GM12892 (cell line): ENCODE measurements around the gene NF2.

ENCODE experiments used
- DNase-seq: peaks from one replicate; pipeline ENCODE4 v3.0.0; 2011; ENCODE audit not compliant: insufficient read length
- FAIRE-seq: peaks from 2 replicates; lab custom pipeline; 2011; peaks lifted over from hg19 to GRCh38; lab: Jason Lieb, UNC
- POLR2A ChIP-seq: IDR thresholded peaks from 2 replicates; pipeline ENCODE4 v1.6.1; 2011; ENCODE audit warnings: low read depth, low read length, control low read depth
- POLR2AphosphoS5 ChIP-seq: IDR thresholded peaks from 2 replicates; pipeline ENCODE4 v1.6.1; 2011; ENCODE audit warnings: low read depth, low read length, control low read depth
- TAF1 ChIP-seq: IDR thresholded peaks from 2 replicates; pipeline ENCODE4 v1.6.1; 2011; ENCODE audit warnings: low read depth, mild to moderate bottlenecking, control low read depth, low read length, borderline replicate concordance

NF2 gene

DNA sequence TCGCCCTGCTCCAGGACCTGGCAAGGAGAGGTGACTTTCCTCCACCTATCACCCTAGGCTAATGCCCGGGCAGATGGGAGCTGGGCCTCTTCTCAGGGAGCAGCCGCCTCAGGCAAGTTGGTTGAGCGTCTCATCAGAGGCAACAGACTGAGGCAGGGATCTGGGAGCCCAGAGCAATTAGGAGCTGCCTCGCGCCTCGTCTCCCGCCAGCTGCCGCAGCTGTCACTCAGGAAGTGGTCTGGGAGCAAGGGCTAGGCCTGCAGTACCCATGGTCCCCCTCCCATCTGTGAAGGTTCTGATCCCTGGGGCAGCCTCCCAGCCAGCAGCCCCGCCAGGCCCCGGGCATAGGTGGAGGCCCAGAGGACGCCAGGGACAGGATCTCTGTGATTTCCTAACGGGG is 111.8 kb downstream of the NF2 start:
- no peak for FAIRE-seq
- TF ChIP-seq TAF1 (no peak), POLR2AphosphoS5 (no peak), POLR2A (no peak)
- no peak for DNase-seq

DNA sequence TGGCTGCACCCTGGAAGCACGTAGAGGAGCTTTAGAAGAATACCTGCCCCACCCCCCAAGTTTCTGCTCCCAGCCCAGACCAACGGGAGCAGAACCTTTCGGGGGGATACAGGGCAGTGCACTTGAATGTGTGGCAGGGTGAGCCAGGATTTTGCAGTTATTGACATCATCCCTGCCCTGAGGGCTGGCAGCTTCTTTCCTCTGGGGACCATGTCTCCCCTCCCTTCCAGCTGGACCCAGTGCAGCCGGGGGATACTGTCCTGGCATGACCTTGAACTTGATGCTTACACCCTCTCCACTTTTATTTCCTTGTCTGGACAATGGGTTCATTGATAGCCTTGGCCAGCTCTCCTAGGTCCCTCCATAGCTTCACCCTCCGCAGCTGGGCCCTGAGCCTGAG is 112.3 kb downstream of the NF2 start:
- TF ChIP-seq POLR2A (no peak), TAF1 (no peak), POLR2AphosphoS5 (no peak)
- DNase-seq (no peak), FAIRE-seq (no peak)

DNA sequence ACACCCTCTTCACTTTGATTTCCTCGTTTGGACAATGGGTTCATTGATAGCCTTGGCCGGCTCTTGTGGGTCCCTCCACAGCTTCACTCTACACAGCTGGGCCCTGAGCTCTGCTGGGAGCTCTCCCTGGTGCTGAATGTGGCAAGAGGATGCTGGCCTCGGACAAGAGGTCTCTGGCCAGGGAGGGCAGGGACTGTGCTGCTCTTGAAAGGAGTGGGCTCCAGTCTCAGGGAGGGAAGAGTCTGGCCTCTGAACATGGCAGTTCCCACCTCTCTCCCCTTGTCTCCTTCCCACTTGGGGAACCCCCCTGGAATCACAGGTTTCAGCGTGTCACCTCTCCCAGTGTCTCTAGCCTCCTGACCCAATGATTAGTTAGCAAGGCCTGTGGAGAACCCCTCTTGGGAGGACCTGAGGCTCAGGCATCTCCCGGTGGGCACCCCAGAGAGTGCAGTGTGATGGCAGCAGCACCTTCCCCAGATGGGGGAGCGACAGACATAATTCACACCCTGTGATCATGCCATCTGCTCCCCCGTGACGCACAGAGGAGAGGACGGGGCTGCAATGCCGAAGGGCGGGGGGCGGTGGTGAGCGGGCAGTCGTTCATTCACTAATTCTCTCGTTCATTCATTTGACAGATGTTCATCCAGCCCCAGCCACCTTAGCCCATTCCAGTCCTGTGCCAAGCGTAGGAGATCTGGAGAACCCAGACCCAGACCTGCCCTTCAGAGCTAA is 113.5 kb downstream of the NF2 start:
- no peak for TF ChIP-seq TAF1
- TF ChIP-seq POLR2A: no peak
- no peak for TF ChIP-seq POLR2AphosphoS5
- DNase-seq: no peak
- FAIRE-seq: no peak

DNA sequence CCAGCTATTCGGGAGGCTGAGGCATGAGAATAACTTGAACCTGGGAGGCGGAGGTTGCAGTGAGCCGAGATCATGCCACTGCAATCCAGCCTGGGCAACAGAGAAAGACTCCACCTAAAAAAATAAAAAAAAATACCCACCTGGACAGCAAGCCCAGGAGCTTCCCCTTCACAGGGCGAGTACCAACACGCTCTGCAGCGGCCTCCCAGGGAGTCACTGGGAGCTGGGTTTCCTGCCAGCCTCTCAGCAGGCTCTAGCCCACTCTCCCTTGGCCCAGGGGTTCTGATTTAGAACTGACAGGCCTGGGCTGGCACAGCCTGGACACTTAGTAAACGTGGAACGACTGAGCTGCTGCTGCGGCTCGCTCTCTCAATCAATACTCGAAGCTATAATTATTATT is 114.4 kb downstream of the NF2 start:
- DNase-seq (no peak), FAIRE-seq (no peak)
- TF ChIP-seq POLR2AphosphoS5: no peak
- TF ChIP-seq TAF1: no peak

DNA sequence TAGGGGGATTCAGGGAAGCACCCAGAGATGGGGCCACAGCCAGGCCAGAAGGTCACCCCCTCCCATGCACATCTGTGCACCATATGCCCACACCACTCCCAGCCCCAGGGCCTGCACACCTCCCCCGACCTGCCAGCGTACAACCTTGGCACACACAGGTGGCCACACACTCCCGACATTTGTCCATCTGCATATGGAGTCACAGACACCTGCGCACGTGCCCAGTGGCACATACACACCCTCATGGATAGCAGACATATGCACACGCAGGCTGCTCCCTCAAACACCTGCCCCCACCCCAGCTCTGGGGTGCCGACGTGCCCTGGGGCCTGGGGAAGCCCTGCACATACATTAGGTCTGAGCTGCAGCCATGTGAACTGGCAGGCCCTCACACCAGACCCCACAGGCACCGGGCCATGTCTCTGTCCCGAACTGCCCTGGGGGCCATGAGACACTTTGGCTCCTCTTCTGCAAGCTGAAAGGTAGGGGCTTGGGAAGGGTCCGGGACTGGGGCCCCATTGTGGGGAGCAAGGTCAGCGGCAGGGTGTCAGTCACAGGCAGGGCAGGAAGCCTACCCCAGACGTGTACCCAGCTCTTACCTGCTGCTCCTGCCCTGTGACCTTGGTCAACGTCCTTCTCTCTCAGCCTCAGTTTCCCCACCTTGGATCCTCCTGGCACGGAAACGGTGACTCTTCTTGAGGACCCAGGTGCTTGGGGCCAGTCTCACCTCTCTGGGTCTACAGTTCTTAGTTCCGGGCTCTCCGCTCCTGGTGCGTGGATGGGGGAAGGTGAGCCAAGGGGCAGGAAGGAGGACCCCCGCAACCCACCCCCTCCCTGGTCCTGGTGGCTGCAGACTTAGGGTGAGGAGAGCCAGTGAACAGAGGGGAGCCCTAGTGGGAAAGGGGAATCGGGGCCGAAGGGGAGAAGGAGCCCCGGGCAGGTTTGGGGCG is 115.8 kb downstream of the NF2 start:
- TF ChIP-seq POLR2A: no peak
- no peak for TF ChIP-seq POLR2AphosphoS5
- TF ChIP-seq TAF1: no peak
- no peak for FAIRE-seq

DNA sequence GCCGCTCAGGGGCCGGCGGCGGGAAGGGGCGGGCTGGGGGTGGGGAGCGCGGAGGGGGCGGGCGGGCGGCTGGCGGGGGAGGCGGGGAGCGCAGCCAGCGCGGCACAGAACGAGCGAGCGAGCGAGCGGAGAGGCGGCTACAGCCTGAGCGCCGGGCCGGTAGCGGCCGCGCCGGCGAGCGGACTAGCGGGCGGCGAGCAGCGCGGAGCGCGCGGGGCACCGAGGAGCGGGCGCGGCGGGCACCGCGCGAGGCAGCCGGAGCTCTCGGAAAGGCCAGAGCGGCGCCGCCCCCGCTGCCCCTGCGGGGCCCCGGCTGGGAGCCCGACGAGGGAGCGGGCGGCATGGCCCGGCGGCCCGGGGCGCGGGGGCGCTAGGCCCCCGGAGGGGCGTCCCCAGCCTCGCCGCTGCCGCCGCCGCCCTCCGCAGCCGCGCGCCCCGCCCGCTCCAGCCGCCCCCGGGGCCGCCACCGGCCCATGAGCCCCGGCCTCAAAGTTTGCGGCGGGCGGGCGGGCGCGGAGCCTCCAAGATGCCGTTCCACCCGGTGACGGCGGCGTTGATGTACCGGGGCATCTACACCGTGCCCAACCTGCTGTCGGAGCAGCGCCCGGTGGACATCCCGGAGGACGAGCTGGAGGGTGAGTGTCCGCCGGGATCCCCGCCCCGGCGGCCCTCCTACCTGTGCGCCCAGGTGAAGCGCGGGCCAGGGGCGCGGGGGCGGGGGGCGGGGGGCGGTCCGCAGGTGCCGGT is 116.6 kb downstream of the NF2 start, which contains the start of gene CABP7:
Gene CABP7, plus strand, starts transcription at position 105 of the 747 bp plus-strand sequence. Its CDS starts 422 bp downstream, at position 527.
- DNase-seq: no peak
- no peak for TF ChIP-seq TAF1
- TF ChIP-seq POLR2A: no peak
- TF ChIP-seq POLR2AphosphoS5: no peak
- no peak for FAIRE-seq

More for the DNA sequence above, 115.8 kb downstream of the NF2 start:
- no peak for DNase-seq

DNA sequence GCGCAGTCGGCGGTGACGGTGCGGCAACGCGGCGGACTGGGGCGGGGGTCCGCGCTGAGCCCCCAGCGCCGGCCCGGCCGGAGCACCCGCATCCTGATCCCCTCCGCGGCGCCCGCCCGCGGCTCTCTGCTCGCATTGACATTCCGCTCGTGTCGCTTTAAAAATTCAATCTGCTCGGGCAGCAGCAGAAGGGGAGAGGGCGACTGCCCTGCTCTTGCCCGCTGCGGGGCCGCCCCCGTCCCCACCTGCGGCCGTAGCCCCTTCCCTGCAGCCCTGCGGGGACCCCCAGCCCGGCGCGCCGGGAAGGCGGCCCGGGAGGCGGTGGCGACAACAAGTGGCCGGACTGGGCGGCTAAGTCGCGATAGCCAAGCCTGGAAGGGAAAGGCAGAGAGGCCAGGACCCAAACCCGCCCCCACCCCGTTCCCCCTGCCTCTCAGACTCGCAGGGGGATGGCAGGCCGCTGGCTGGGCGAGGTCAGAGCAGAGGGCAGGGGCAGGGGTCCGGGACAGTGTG is 117.4 kb downstream of the NF2 start:
- no peak for TF ChIP-seq POLR2AphosphoS5
- no peak for TF ChIP-seq POLR2A
- TF ChIP-seq TAF1: no peak
- FAIRE-seq (no peak), DNase-seq (no peak)

DNA sequence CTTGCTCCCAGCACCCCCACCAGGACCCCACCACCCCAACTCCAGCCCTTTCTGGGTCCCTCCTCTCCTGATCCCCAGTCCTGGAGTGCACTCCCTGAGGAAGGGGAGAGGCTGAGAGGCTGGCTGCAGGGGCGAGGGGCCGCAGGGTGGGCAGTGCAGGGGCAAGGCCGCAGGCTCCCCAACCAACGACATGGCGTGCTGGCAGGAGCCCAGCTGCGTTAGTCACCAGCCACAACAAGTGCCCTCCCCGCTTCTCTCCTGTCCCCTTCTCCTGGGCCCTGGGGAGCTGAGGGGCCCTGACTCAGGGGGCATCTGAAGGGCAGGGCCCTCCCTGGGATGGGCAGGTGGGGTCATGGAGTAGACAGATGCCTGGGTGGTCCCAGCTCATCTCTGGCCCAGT is 118.7 kb downstream of the NF2 start:
- FAIRE-seq (no peak), DNase-seq (no peak)
- TF ChIP-seq POLR2AphosphoS5: no peak
- TF ChIP-seq POLR2A: no peak
- TF ChIP-seq TAF1: no peak

DNA sequence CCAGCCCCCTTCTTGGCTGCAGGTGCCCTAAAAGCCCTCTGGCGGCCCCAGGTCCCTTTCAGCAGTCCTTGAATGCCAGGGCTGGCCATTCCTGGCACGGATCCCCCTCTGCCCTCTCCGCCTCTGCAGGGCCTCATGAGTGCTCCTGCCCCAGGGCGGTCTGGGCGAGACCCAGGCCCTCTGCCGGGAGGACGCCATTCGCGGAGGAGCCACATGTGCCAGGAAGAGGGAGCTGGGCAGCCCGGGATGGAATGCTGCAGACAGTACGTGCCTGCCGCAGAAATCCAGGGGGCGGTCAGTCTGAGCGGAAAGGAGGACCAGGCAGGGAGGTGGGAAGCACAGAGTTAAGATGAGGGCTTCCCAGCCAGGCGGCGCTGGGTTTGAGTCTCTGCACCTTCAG is 119.2 kb downstream of the NF2 start:
- DNase-seq: no peak
- TF ChIP-seq POLR2AphosphoS5: no peak
- TF ChIP-seq POLR2A: no peak
- no peak for TF ChIP-seq TAF1
- FAIRE-seq: no peak

DNA sequence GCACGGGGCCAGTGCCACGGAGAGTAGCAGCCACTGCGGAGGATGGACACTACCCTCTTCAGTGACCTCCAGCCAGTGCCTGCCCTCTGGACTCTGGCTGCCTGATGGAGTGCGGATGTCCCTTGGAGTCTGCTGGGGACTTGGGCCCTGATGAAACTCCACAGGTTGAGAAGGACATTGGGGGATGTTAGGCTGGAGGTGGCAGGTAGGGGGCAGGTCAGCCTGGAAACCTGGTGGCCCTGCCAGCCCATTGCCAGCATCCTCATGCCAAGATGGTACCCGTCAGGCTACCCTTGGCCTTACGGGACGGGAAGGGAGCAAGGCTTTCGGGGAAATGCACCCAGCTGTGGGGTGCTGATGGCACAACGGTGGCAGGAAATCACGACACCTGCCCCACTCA is 120.3 kb downstream of the NF2 start:
- no peak for FAIRE-seq
- no peak for DNase-seq
- TF ChIP-seq POLR2A (no peak), TAF1 (no peak), POLR2AphosphoS5 (no peak)

DNA sequence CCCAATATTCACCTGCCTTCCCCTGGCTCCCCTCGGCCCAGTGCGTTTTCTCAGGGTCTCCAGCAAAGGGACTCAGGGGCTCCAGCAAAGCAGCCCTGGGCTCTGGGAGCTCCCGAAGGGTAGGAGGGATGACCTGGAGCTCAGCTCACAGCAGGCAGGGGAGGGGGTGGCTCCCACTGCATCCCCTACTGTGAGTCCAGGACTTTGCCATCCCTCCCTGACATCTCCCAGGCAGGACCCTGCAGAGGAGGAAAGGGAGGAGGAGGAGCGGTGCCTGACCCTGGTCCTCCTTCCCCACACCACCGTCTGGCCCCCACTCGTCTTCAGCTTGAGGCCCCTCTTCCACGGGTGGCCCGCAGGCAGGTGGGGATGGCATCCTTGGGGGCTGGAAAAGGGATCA is 121.4 kb downstream of the NF2 start:
- no peak for DNase-seq
- TF ChIP-seq TAF1: no peak
- no peak for TF ChIP-seq POLR2AphosphoS5
- TF ChIP-seq POLR2A: no peak
- FAIRE-seq: no peak

DNA sequence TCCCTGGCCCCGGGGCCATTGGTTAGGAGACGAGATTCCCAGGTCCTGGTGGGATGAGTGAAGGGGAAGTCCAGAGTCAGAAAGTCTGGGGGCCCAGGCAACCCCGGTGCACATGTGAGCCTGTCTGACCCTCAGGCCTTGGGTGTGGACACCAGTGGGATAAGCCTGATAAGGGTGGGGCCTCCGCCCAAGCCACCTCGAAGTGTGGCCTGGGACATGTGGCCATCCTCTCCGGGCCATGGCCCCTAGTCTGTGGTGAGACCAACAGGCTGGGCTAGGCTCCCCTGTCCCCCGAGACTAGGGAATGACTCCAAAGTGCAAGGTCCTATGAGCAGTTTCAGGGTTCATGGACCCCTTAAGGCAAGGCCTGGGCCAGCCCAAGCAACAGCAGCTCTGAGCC is 122.7 kb downstream of the NF2 start:
- DNase-seq (no peak), FAIRE-seq (no peak)
- TF ChIP-seq POLR2AphosphoS5: no peak
- TF ChIP-seq POLR2A: no peak
- no peak for TF ChIP-seq TAF1
